Stimulated activated CD4-positive, alpha-beta T cell treated with anti-CD3 and anti-CD28 coated beads, Interleukin-1b, Interleukin-23, amount 100 ng/mL, for 1 hour (primary cell): ENCODE results near the gene RAB11FIP4.

Experiments
- DNase-seq, 2 donors: peaks; one replicate each; pipeline ENCODE4 v3.0.0-alpha.2; 2020; ENCODE audit warnings: low read depth in 2 of 2

RAB11FIP4 gene

GRCh38 chr17:31541559-31541958 is 150.1 kb downstream of the RAB11FIP4 start:
- no peak for DNase-seq

DNA sequence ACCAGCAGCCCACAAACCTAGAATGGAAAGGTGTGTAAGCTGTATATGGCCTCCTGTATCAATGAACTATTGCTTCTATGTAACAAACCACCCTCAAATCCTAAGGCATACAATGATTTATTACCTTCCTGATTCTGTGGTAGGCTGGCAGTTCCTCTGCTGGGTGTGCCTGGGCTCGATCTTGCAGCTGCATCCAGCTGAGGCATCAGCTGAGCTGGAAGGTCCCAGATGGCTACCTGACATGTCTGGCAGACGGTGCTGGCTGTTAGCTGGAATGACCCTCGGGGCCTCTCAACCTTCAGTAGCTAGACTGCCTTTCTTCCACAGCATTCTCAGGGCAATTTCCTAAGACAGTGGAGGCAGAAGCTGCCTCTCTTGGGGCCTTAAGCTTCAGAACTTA is 152.7 kb downstream of the RAB11FIP4 start:
- DNase-seq, result no peak

GRCh38 chr17:31546650-31547049 is 155.2 kb downstream of the RAB11FIP4 start:
- no peak for DNase-seq

GRCh38 chr17:31548709-31549108 is 157.2 kb downstream of the RAB11FIP4 start:
- no peak for DNase-seq

DNA sequence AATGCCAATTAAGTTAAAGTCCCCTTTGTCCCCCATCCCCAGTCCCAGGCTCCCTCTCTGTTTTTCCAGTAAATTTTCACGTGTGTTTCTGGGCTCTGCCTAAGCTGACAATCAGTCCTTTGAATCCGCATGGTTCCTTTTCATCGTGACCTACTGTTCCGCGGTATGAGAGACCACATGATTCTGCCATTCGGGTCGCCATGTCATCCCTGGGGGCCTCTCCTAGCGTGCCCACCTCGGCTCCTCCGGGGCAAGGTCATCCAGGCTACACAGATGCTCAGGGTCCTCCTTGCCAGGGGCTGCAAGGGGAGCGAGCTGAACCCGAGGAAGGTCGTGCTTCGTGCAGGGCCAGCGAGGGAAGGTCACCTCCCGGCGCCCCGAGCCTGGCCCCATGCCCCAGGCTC is 157.6 kb downstream of the RAB11FIP4 start:
- peak in 1 of 2 donors; percentile 25 for DNase-seq

DNA sequence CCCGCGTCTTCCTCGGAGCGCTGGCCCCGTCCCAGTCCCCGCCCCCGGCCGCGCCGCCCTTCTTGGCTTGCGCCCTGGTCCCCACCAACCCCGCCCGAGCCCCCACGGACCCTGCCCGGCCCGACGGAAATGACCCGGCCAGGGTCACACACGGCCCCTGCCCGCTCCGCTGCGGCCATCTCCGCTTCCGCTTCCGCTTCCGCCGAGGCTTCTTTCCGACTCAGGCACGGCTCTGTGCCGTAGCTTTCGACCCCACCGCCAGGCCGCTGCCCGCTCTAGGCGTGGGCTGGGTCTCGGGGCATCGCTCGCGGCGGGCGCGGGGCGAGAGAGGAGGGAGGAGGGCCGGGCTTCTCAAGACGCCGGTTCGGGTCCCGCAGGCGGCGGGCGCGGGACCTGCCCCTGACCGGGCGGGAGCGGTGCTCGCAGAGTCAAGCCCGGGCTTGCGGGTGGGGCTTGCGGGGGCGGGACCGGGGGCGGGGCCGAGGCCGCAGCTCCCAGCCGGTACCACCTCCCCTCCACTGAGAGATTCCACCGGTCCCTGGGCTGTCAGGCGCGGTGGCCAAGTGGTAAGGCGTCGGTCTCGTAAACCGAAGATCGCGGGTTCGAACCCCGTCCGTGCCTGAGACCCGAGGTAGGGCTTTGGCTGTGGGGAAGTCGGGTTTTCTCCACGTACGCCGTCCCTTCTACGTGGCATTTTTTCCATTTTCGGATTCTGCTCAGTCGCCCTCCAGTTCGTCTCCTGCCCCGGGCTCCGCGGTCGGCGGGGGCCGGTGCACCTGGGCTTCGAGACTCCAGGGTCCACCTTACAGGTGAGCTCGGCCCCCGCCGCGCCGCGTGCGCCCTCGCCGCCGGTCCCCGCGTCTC is 158.3 kb downstream of the RAB11FIP4 start:
- peak; percentile 75 to 99 for DNase-seq

DNA sequence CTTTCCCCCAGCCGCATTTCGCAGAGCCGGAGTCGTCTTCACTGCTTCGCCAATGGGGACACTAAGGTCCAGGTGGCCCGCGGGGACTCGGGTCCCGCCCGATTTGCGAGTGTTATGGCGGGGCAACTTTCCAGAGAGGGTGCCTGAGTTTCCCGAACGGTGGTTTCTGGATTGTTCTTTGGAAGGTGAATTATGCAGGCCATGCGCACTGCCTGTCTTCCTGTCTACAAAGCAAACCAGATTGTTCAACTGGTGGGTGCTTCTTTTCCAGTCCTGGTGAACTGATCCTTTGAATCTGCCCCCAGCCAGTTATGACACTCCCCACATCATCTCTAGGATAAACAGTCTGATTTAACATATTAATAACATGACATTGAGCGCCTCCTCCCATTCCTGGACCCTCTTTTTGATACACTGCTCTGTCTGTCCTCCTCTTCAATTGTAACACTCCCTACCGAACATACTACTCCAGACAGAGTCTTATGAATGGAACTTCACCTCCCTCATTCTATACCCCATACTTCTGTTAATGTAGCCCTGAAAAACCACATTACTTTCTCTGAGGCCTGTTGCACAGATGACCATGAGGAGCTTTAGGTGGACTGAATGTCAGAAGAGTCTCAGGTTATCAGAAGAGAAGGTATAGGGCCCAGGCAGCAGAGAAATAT is 159.0 kb downstream of the RAB11FIP4 start:
- DNase-seq, result no peak

GRCh38 chr17:31552568-31552967 is 161.1 kb downstream of the RAB11FIP4 start:
- DNase-seq, result no peak

GRCh38 chr17:31553506-31553905 is 162.0 kb downstream of the RAB11FIP4 start:
- DNase-seq, result no peak

- DNase-seq, result no peak
Measured at GRCh38 chr17:31554930-31555329, 163.5 kb downstream of the RAB11FIP4 start.

DNA sequence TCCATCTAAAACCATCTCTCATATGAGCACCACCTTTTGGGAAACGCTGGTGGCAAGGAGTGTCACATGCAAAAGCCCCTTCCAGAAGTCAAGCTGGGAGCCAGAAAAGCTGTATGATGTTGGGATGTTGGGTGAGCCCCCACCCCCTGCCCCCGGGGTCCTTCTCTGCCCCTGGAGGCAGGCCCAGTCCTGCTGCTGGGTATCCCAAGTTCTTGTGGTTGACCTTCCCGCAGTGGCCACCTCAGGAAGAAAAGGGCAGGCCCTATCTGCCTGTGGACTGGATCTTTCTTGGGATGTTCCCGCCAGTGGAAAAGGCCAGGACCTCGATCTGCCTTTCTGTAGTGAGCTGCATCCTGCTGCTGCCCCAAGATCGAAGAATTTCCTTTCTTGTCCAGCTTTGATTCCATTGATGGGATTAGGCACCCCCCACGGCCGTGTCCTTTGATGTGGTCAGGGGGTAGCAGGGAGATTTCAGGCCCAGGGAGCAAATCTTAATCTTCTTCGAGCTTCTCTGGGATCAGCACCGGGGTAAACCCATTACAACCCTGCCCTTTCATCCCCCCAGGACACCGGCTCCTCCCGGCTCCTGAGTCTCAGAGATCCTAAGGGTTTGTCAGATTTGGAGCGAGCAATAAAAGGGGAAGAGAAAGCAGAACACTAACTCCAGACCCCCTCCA is 165.6 kb downstream of the RAB11FIP4 start:
- DNase-seq, result no peak

DNA sequence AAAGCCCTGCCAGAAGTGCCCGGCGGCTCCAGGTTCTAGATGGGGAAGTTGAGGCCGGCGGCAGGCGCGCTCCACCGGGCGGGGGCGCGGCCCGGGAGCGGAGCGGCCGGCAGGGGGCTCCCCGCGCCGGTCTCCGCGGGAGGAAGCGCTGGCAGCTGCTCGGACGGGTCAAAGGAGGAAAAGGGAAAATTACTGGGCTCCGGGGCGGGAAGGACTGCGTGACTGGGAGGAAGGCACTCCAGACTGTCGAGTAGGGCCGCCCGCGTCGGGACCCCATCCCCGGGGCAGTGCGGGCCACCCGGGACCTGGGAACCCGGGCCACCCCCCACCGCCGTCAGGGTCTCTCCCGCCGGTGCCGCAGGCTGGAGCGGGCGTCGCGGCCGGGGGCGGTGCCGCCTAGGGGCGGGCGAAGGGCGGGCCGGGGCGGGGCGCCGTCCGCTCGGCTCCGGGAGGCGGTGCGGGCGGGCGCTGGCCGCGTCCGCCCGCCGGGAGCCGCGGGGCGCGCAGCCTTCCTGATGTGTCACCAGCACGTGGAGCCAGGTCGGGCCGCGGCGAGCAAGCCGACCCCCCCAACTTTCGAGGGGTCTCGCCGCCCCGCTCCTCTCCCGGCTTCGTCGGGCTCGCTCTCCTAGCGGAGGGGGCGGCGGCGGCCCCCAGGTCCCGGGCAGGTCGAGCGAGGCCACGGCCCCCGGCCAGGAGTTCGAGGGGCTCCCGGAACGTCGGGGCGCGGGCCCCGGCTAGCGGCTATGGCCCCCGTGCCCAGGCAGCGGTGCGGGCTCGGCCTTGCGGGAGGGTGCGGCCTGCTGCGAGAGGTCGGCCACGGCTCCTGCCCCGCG is 167.5 kb downstream of the RAB11FIP4 start:
- DNase-seq, result peak in 1 of 2 donors; percentile 47

GRCh38 chr17:31559584-31560501 is 168.4 kb downstream of the RAB11FIP4 start:
- no peak for DNase-seq

GRCh38 chr17:31560616-31561235 is 169.3 kb downstream of the RAB11FIP4 start:
- no peak for DNase-seq

GRCh38 chr17:31561469-31562375 is 170.2 kb downstream of the RAB11FIP4 start:
- no peak for DNase-seq

- no peak for DNase-seq
Measured at GRCh38 chr17:31562376-31562840, 170.9 kb downstream of the RAB11FIP4 start.

DNA sequence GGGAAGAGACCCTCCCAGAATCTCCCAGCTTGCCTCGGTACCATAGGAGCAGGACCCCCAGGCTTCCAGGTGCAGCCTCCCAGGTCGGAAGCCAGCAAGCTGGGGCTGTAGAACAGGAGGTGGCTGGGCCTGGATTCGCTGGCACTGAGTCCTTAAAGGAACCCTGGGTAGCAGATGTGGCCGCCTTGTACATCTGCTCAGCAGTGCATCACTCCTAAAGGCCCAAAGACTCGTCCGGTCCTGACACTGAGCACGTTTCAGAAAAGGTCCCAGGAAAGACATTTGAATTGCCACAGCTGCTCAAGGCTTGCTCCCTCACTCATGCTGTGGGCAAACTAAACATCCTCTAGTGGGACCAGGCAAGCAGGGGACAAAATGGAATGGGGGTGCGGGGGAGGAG is 172.8 kb downstream of the RAB11FIP4 start:
- DNase-seq, result no peak

GRCh38 chr17:31564883-31565301 is 173.4 kb downstream of the RAB11FIP4 start:
- DNase-seq, result no peak

GRCh38 chr17:31565652-31566051 is 174.2 kb downstream of the RAB11FIP4 start:
- no peak for DNase-seq
